K562 (cell line): Measurements from ENCODE around the gene SYVN1. TPM values are rescaled to one million over a fixed set of nuclear protein-coding genes. Genes with fewer than 3 reads are reported as not detected.

Experiments
- CHD2 ChIP-seq: IDR thresholded peaks from 2 replicates; pipeline ENCODE4 v1.6.1; 2011; ENCODE audit warnings: low read depth, low read length
- E4F1 ChIP-seq: fragments of 250-450 bp; sonication (Bioruptor Pico); IDR thresholded peaks from 2 replicates; pipeline ENCODE4 v1.5.0; 2021; ENCODE audit warnings: mild to moderate bottlenecking, borderline replicate concordance
- ETV1 ChIP-seq: fragments of 450-650 bp; conservative IDR thresholded peaks from 2 replicates; pipeline ENCODE4 v1.6.1; 2016; ENCODE audit warnings: missing genetic modification characterization, control low read depth, low read depth, missing compliant biosample characterization
- ETV5 ChIP-seq: sonication (generic); formaldehyde crosslinking; IDR thresholded peaks from 2 replicates; pipeline ENCODE4 v1.4.0; 2020; ENCODE audit warnings: low read depth, mild to moderate bottlenecking, missing genetic modification reagents
- KLF13 ChIP-seq: fragments of 450-650 bp; IDR thresholded peaks from 2 replicates; pipeline ENCODE4 v1.6.1; 2016; ENCODE audit warnings: missing genetic modification characterization, low read depth, mild to moderate bottlenecking, missing compliant biosample characterization, moderate library complexity, borderline replicate concordance
- MAFF ChIP-seq: IDR thresholded peaks from 2 replicates; pipeline ENCODE4 v1.6.1; 2012; ENCODE audit warnings: low read length, improper control_type of control experiment
- MYNN ChIP-seq, 2 experiments: sonication (generic); formaldehyde crosslinking in 1 of 2; IDR thresholded peaks; 2 replicates each; pipeline versions ENCODE4 v1.5.0 to v1.6.1; 2016 to 2020; ENCODE audit warnings: antibody characterized with exemption in 1 of 2, missing genetic modification reagents in 1 of 2
- PHB2 ChIP-seq: fragments of 450-650 bp; IDR thresholded peaks from 2 replicates; pipeline ENCODE4 v1.6.1; 2017; ENCODE audit warnings: low read depth
- RBM17 ChIP-seq: fragments of 200-400 bp; formaldehyde crosslinking; IDR thresholded peaks from 2 replicates; pipeline ENCODE4 v1.6.1; 2017; ENCODE audit warnings: low read depth, mild to moderate bottlenecking, low read length, borderline replicate concordance
- RHOXF2B ChIP-seq: fragments of 250-450 bp; sonication (Bioruptor Pico); conservative IDR thresholded peaks from 2 replicates; pipeline ENCODE4 v1.5.1; 2021
- SIRT6 ChIP-seq: IDR thresholded peaks from one replicate; pipeline ENCODE4 v1.6.1; 2012; ENCODE audit warnings: low read depth, mild to moderate bottlenecking, control low read depth, inconsistent platforms, low read length, moderate library complexity
- TOE1 ChIP-seq, 2 experiments: fragments of 450-650 bp in 1 of 2; sonication (generic) in 1 of 2; formaldehyde crosslinking in 1 of 2; IDR thresholded peaks; 2 replicates each; pipeline versions ENCODE4 v1.7.1 to v1.8.0; 2016 to 2022; ENCODE audit warnings: borderline replicate concordance in 2 of 2, mild to moderate bottlenecking in 2 of 2, antibody characterized with exemption in 1 of 2, inconsistent platforms in 1 of 2, low read depth in 1 of 2, missing genetic modification reagents in 1 of 2, moderate library complexity in 1 of 2
- ZEB2 ChIP-seq: fragments of 450-650 bp; IDR thresholded peaks from 2 replicates; pipeline ENCODE4 v1.6.1; 2016
- ZFP30 ChIP-seq: fragments of 250-450 bp; sonication (Bioruptor Pico); IDR thresholded peaks from 2 replicates; pipeline ENCODE4 v1.8.0; 2022; ENCODE audit warnings: moderate library complexity, mild to moderate bottlenecking, inconsistent platforms, borderline replicate concordance
- ZKSCAN8 ChIP-seq: fragments of 200-800 bp; sonication (Bioruptor generic); IDR thresholded peaks from 2 replicates; pipeline ENCODE4 v1.6.1; 2016; ENCODE audit warnings: missing genetic modification characterization, missing compliant biosample characterization
- ZNF277 ChIP-seq: fragments of 250-450 bp; sonication (Bioruptor Pico); IDR thresholded peaks from 2 replicates; pipeline ENCODE4 v1.8.0; 2022; ENCODE audit warnings: inconsistent platforms, mild to moderate bottlenecking, moderate library complexity, borderline replicate concordance
- ZNF518B ChIP-seq: fragments of 250-450 bp; sonication (Bioruptor Pico); IDR thresholded peaks from 2 replicates; pipeline ENCODE4 v1.5.0; 2021; ENCODE audit warnings: mild to moderate bottlenecking, moderate library complexity
- ZNF57 ChIP-seq: fragments of 450-650 bp; formaldehyde crosslinking; IDR thresholded peaks from 2 replicates; pipeline ENCODE4 v1.4.0; 2020; ENCODE audit warnings: mild to moderate bottlenecking, moderate library complexity
- ZNF589 ChIP-seq: fragments of 200-800 bp; sonication (Bioruptor generic); IDR thresholded peaks from 2 replicates; pipeline ENCODE4 v1.6.1; 2016; ENCODE audit warnings: low read depth, missing genetic modification characterization, missing compliant biosample characterization
- polyA plus RNA-seq, 8 experiments: library from polyadenylated mRNA; depleted of rRNA in 4 of 8; stranded (reverse) in 5 of 8; unstranded in 3 of 8; fragments of >200 nt; fragmentation: Nextera tagmentation in 2 of 8; fragmentation: Illumina TruSeq in 1 of 8; extraction: Ambion mirVana in 2 of 8; extraction: Trizol in 1 of 8; gene quantifications; 2 replicates each; pipeline versions ENCODE4 v1.2.1 to v1.2.3, GENCODE V29; 2011 to 2014; ENCODE audit warnings: inconsistent platforms in 1 of 8, missing spikeins in 1 of 8
- total RNA-seq, 7 experiments: library from RNA; depleted of rRNA in 6 of 7; stranded (reverse); fragments of >200 nt in 6 of 7; fragmentation: Illumina TruSeq in 2 of 7; extraction: Trizol in 2 of 7; gene quantifications; 2 replicates each; pipeline versions ENCODE4 v1.2.1 to v1.2.3, GENCODE V29; 2011 to 2021; ENCODE audit warnings: low replicate concordance in 1 of 7

The SYVN1 gene
- total and polyA plus RNA-seq, 9 of the 15 experiments (the other 6 are each of a cell fraction or from before 2014, with no cell fraction given) = 0.41 to 47.4 (median 9.9) TPM

GRCh38 chr11:65095974-65096806 lies 38.1 kb downstream of the SYVN1 start, which contains the start of gene VPS51 (continued):
- TF ChIP-seq ZNF277 = no peak
- TF ChIP-seq KLF13 (tag) = peak; percentile 75
- TF ChIP-seq RBM17 = no peak
- TF ChIP-seq ZEB2 = peak; percentile 99
- TF ChIP-seq RHOXF2B (CRISPR knock-in tag) = 0 out of 2 replicates have a peak, but pooled peaks have one; percentile 47
- peak; percentile 95 for TF ChIP-seq ETV1
- TF ChIP-seq ZNF518B (CRISPR knock-in tag) = no peak
- TF ChIP-seq SIRT6 = no peak
- TF ChIP-seq ZNF589 = no peak; the same call in 1 of the 2 replicates
- TF ChIP-seq MAFF = no peak
- no peak for TF ChIP-seq E4F1
- TF ChIP-seq ZNF57 (CRISPR knock-in tag) = peak; percentile 57; the same call in 1 of the 2 replicates
- TF ChIP-seq PHB2 = no peak
- no peak for TF ChIP-seq CHD2
- no peak for TF ChIP-seq ZFP30
- no peak for TF ChIP-seq ETV5 (CRISPR knock-in tag)
- peak; percentile 84 for TF ChIP-seq TOE1 (IDR thresholded peaks at IDR 0.05; ENCODE audit: borderline replicate concordance)
- peak; percentile 76; the same call in 1 of the 2 replicates for TF ChIP-seq TOE1 (CRISPR knock-in tag; IDR thresholded peaks at IDR 0.05; ENCODE audit: borderline replicate concordance, low read depth)
- no peak; the same call in 1 of the 2 replicates for TF ChIP-seq ZKSCAN8 (CRISPR knock-in tag)
- peak; percentile 80; the same call in 1 of the 2 replicates for TF ChIP-seq MYNN (IDR thresholded peaks at IDR 0.05)
- no peak for TF ChIP-seq MYNN (CRISPR knock-in tag; IDR thresholded peaks at IDR 0.05)
